ENCODE measurements around the gene RCBTB2.

The RCBTB2 gene

GRCh38 chr13:48578516-48579164 is 45.8 kb upstream of the RCBTB2 start:
- in situ Hi-C loops (cut with MboI; ENCODE audit: low sequenced_read_pairs, unreplicated experiment), result loop anchor here (10.0 to 25.0 kb wide), 2 partner anchors 84 to 441 kb away; no protein-coding TSS in a partner anchor
- no peak for DNase-seq (ENCODE audit: low spot score)
- no peak for TF ChIP-seq CTCF (IDR thresholded peaks at IDR 0.05; ENCODE audit: borderline replicate concordance, control extremely low read depth, extremely low read depth, insufficient read depth, missing control alignments)

- TF ChIP-seq CTCF (IDR thresholded peaks at IDR 0.05; ENCODE audit: borderline replicate concordance, control extremely low read depth, extremely low read depth, insufficient read depth, missing control alignments), result no peak
- in situ Hi-C loops (cut with MboI; ENCODE audit: low sequenced_read_pairs, unreplicated experiment), result loop anchor here (10.0 to 25.0 kb wide), 2 partner anchors 82 to 439 kb away; no protein-coding TSS in a partner anchor
- no peak for DNase-seq (ENCODE audit: low spot score)
Measured at GRCh38 chr13:48576448-48577010, 43.6 kb upstream of the RCBTB2 start.

DNA sequence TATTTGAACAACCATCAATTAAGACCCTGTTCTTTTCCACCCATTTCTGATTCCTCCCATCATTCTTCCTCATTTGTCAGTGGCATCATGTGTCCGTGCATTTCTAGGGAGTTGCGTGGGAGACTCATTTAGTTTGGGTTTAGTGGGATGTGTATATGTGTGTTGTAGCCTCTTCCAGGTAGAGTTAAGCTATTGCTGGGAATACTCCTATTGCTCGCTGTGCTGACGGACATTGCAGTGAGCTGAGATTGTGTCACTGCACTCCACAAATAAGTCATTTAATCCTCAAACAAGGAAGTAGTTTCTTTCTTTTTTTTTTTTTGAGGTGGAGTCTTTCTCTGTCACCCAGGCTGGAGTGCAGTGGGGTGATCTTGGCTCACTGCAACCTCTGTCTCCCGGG is 42.2 kb upstream of the RCBTB2 start:
- in situ Hi-C loops (cut with MboI; ENCODE audit: low sequenced_read_pairs, unreplicated experiment), result loop anchor here (10.0 to 25.0 kb wide), 2 partner anchors 80 to 438 kb away; no protein-coding TSS in a partner anchor
- TF ChIP-seq CTCF (IDR thresholded peaks at IDR 0.05; ENCODE audit: borderline replicate concordance, control extremely low read depth, extremely low read depth, insufficient read depth, missing control alignments), result no peak
- no peak for DNase-seq (ENCODE audit: low spot score)

GRCh38 chr13:48574041-48574796 is 41.3 kb upstream of the RCBTB2 start:
- TF ChIP-seq CTCF (IDR thresholded peaks at IDR 0.05; ENCODE audit: borderline replicate concordance, control extremely low read depth, extremely low read depth, insufficient read depth, missing control alignments), result no peak
- DNase-seq (ENCODE audit: low spot score), result no peak
- in situ Hi-C loops (cut with MboI; ENCODE audit: low sequenced_read_pairs, unreplicated experiment), result loop anchor here (10.0 kb wide), 1 partner anchor 79 kb away; no protein-coding TSS in a partner anchor

- no peak for DNase-seq (ENCODE audit: low spot score)
- no peak for TF ChIP-seq CTCF (IDR thresholded peaks at IDR 0.05; ENCODE audit: borderline replicate concordance, control extremely low read depth, extremely low read depth, insufficient read depth, missing control alignments)
- in situ Hi-C loops (cut with MboI; ENCODE audit: low sequenced_read_pairs, unreplicated experiment), result loop anchor here (10.0 kb wide), 1 partner anchor 79 kb away; no protein-coding TSS in a partner anchor
Measured at GRCh38 chr13:48573213-48574007, 40.5 kb upstream of the RCBTB2 start.

Data from GM13976 (cell line).